Measurements from ENCODE around the gene VIM. TPM values are rescaled to one million over a fixed set of nuclear protein-coding genes. Genes with fewer than 3 reads are reported as not detected.

Gene VIM
- total RNA-seq, 1 donor from 2014 or later, result 1,350 TPM

Other genes with a start within 250 kb of the VIM start
- 0.39 and 1.4 TPM in 2 replicates for gene CUBN, start 98.4 kb upstream of the VIM start, total RNA-seq
- gene TRDMT1, start 26.6 kb upstream of the VIM start, total RNA-seq, result 8.1 and 9.1 TPM in 2 replicates
- 0.34 and 1.1 TPM in 2 replicates for gene ST8SIA6, start 226.4 kb downstream of the VIM start, total RNA-seq